Left ventricle myocardium inferior (tissue), 1 donor: ENCODE measurements around the gene MFGE8. TPM values are rescaled to one million over a fixed set of nuclear protein-coding genes. Genes with fewer than 3 reads are reported as not detected.

ENCODE experiments used
- DNase-seq: peaks from one replicate; pipeline ENCODE4 v3.0.0-alpha.2; 2020
- H3K27ac ChIP-seq: fragments of 200-600 bp; replicated peaks from 2 replicates; pipeline ENCODE4 v1.8.0; 2021
- H3K27me3 ChIP-seq: fragments of 200-600 bp; 2 replicates; pipeline ENCODE4 v1.8.0; 2021; ENCODE audit warnings: low read depth
- H3K36me3 ChIP-seq: fragments of 200-600 bp; 2 replicates; pipeline ENCODE4 v1.8.0; 2021
- H3K4me1 ChIP-seq: fragments of 200-600 bp; 2 replicates; pipeline ENCODE4 v1.8.0; 2021
- H3K4me3 ChIP-seq: fragments of 200-600 bp; 2 replicates; pipeline ENCODE4 v1.8.0; 2021; ENCODE audit warnings: mild to moderate bottlenecking, moderate library complexity
- H3K9me3 ChIP-seq: fragments of 200-600 bp; replicated peaks from 2 replicates; pipeline ENCODE4 v1.8.0; 2021
- CTCF ChIP-seq: fragments of 200-600 bp; IDR thresholded peaks from 2 replicates; pipeline ENCODE4 v1.8.0; 2021; ENCODE audit warnings: antibody characterized with exemption, mild to moderate bottlenecking, borderline replicate concordance
- intact Hi-C: fragments of 100-400 bp; cut with micrococcal nuclease; formaldehyde crosslinking; loops from one replicate; pipeline ENCODE4 v1.11.0; 2022
- total RNA-seq: library from RNA; stranded (reverse); fragmentation: NEBNext Ultra II Directional; extraction: Animal tissue kit (Norgen Biotek cat#: 25700); gene quantifications from one replicate; pipeline ENCODE4 v1.2.1, GENCODE V29; 2021
- donor health status: DM: no; HTN: yes; CAD: no; lungs with severe emphysema.

MFGE8 gene
- total RNA-seq, 1 donor from 2014 or later = 421 TPM

- H3K36me3 ChIP-seq = no peaks in the 10 kb centered on the region
These were observed 34.4 kb downstream of the MFGE8 start for GRCh38 chr15:88878720-88879184.

GRCh38 chr15:88877906-88878305, 35.3 kb downstream of the MFGE8 start:
- DNase-seq = no peak
- intact Hi-C loops = no loop called here
- H3K9me3 ChIP-seq = no peaks in the 10 kb centered on the region
- H3K27ac ChIP-seq = no peak overlapping the region
- no peak overlapping the region for H3K4me3 ChIP-seq
- TF ChIP-seq CTCF = no peak
- peaks cover 10% of the 10 kb centered on the region for H3K27me3 ChIP-seq
- H3K36me3 ChIP-seq = no peaks in the 10 kb centered on the region
- no peaks in the 10 kb centered on the region for H3K4me1 ChIP-seq

More at GRCh38 chr15:88878720-88879184, 34.4 kb downstream of the MFGE8 start:
- Histone ChIP-seq H3K9me3 (no peaks in the 10 kb centered on the region), H3K4me1 (no peaks in the 10 kb centered on the region), H3K27ac (no peak overlapping the region), H3K27me3 (peaks cover 3% of the 10 kb centered on the region), H3K4me3 (no peak overlapping the region)
- intact Hi-C loops = no loop called here
- peak; percentile 73 for TF ChIP-seq CTCF
- DNase-seq = no peak

- no peak overlapping the region for H3K4me3 ChIP-seq
- no peak overlapping the region for H3K27ac ChIP-seq
- H3K36me3 ChIP-seq = no peaks in the 10 kb centered on the region
- no peak for DNase-seq
- no peak for TF ChIP-seq CTCF
- peaks cover 15% of the 10 kb centered on the region for H3K27me3 ChIP-seq
- intact Hi-C loops = no loop called here
- no peaks in the 10 kb centered on the region for H3K9me3 ChIP-seq
- H3K4me1 ChIP-seq = no peaks in the 10 kb centered on the region
These were observed 35.8 kb downstream of the MFGE8 start for GRCh38 chr15:88877415-88877814.

- Histone ChIP-seq H3K27me3 (peaks cover 22% of the 10 kb centered on the region), H3K9me3 (no peaks in the 10 kb centered on the region), H3K36me3 (no peaks in the 10 kb centered on the region), H3K4me1 (no peaks in the 10 kb centered on the region), H3K4me3 (no peak overlapping the region), H3K27ac (no peak overlapping the region)
- DNase-seq = no peak
- TF ChIP-seq CTCF = no peak
- intact Hi-C loops = no loop called here
These were observed 36.6 kb downstream of the MFGE8 start for GRCh38 chr15:88876573-88876972.

- H3K36me3 ChIP-seq = no peaks in the 10 kb centered on the region
- peaks cover 35% of the 10 kb centered on the region for H3K27me3 ChIP-seq
- DNase-seq = no peak
- H3K4me3 ChIP-seq = no peak overlapping the region
- no peaks in the 10 kb centered on the region for H3K4me1 ChIP-seq
- no peak overlapping the region for H3K27ac ChIP-seq
- H3K9me3 ChIP-seq = no peaks in the 10 kb centered on the region
- TF ChIP-seq CTCF = no peak
- intact Hi-C loops = no loop called here
These were observed 38.5 kb downstream of the MFGE8 start for GRCh38 chr15:88874684-88875083.
